Stimulated activated CD8-positive, alpha-beta memory T cell treated with anti-CD3 and anti-CD28 coated beads, Interleukin-2, amount 100 ng/mL, for 48 hours (primary cell): ENCODE measurements around the gene S100A10.

ENCODE experiments used
- DNase-seq, 2 donors: peaks; one replicate each; pipeline ENCODE4 v3.0.0-alpha.2; 2020; ENCODE audit warnings: low read depth in 2 of 2

Gene S100A10

DNA sequence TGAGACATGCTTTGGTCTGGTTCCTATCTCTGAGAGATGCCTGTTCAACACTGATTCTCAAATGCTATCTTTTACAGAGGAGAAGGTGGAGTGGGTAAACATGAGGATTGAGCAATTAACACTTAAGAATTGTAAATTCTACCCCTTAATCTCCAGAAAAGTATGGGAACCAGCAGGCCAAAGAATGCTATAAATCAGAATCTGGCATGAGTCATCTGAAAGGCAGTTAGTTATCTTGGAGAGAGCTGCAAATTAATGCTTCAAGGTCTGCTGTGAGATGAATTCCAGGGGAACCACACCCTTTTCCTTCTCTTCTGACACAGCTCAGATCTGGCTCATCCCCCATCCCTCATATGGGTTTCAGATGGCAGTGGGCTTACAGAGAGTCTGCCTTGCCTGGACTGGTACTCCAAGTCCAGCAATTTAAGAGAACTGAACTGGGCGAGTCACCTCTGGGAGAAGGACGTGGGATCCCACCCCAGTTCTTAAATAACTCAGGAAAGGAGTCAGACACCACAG is 5.2 kb downstream of the S100A10 start:
- no peak for DNase-seq

GRCh38 chr1:151986501-151987190 is 7.0 kb downstream of the S100A10 start:
- DNase-seq: no peak

- DNase-seq: no peak
Measured at GRCh38 chr1:151985768-151986167, 7.9 kb downstream of the S100A10 start.

DNA sequence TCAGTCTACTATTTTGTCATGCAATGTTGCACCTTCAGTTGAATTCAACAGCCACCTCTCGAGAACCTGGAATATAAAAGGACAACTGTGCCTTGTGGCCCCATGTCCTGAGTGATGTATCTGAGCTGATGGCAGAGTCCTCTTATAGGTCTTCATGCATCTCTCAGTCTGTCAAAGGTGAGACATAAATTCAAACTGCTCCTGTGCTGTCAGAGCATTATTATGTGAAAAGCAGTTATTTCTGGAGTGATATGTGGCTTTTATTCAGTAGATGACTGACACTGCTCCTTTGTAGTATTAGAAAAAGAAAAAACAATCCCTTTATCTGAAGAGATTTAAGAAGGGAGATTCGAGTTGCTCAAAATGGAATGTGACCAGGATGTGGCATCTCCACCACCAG is 8.4 kb downstream of the S100A10 start:
- DNase-seq: no peak

DNA sequence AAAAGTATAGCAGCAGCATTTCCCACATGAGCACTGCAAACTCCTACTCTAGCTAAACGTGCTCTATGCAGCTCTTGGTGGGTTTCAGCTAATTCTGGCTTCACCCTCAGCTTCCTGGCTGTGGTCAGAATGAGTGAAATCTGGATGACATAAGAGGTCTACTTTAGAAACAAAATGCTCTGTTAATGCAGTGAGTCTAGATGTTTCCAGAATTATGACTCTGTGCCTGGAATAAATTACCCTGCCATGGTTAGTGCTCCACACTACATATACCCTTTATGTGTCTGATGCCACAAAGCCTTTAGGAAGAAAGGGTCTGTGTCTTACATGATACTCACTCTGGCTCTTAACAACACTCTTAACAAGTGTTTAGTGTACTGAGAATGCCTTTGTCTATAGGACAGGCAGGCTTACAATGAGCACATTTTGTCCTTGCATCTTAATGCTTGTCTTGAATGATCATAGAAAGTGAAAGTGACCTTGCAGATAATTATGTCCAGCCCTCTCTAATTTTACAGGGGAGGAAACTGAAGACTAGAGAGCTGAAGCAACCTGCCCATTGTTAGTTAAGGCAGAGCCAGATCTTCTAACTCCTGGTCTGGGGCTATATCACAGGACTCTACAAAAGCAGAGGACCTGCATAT is 9.2 kb downstream of the S100A10 start:
- DNase-seq: no peak

DNA sequence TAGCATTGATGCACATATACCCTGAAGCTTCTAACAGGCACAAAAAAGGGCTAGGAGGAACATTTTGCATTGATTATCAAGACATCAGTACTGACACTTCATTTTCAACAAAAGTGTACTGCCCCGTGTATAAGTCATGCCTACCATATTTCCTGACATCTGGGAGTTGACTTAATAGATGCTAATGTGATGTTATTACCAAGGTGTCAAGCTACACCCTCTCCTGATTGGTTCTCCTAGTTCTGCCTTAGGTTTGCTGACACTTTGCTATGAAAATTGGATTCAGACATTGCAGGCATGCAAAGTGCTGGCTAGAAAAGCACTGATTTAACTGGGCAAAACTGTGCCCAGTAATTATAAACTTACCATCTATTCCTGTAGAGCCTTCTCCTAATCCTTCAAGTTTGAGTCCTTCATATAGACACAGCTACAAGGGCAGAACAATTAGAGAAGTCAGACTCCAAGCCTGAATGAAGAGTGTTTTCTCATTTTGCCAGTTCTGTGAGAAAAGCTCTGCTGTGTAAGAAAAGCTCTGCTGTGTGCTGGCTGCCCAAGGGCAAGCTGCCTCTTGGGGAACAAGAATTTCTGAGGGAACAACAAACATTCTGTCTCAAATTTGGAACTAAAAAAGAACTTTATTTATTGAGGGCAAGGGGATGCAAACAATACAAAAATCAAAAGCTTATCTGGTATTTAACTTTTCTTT is 11.2 kb downstream of the S100A10 start:
- DNase-seq: no peak

DNA sequence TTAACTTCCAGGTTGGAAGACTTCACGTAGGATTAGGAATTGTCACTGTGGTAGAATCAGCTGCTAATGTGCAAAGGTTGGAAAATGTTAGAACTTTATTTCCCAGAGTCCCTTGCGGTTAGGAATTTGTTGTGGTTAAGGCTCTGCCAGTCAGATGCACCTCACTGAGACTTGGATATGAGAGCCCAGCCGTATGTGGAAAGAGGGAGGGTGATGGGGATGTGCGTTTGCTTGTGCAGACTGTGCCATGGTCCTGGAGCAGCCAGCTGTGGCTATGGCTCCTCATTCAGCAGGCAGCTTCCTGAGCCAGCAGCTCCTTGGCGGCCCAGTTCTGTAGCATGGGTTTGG is 12.5 kb downstream of the S100A10 start:
- DNase-seq: no peak

GRCh38 chr1:151980287-151981177 is 13.1 kb downstream of the S100A10 start:
- DNase-seq: no peak

GRCh38 chr1:151978922-151979321 is 14.7 kb downstream of the S100A10 start:
- no peak for DNase-seq

DNA sequence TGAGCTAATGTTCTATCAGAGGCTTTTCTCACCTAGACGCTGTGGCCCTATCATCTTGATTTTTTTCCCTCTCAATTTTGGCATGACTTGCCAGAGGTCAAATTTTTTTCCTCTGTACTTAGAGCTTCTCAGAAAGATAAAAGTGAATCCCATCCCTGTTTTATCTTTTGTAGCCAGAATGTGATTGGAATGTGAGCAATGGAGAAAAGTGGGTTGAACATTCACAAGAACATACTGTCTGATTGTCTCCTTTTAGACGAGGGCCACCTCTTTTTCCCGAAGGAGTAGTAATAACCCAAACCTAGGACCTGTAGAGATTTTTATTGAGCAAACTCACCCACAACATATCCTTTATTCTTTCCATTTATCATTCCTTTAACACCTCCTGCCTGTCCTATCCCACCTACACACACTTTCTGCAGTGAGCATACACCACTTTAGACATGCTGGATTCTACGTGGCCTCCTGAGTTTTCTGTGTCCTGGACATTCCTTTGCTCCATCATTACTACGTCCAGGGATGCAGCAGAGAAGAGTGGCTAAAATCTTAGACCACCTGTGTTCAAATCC is 15.9 kb downstream of the S100A10 start:
- DNase-seq: no peak

DNA sequence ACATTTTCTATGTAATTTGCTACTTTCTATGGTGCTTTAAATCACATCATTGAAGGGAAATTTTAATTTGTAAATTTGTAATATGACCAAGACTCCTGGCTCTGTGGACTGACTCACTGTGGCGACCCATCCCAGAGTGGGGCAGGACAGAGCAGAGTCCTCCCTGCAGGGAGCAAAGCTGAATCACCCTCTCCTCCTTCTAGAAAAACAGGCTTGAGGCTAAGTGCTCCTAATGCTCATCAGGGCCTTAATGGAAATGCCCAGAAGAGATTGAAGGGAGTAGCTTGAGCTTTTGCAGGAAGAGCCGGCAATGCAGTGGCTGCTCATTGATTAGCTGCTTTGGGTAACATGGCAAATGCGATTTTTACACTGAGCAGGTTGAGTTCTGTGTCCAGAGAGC is 16.8 kb downstream of the S100A10 start:
- DNase-seq: no peak

DNA sequence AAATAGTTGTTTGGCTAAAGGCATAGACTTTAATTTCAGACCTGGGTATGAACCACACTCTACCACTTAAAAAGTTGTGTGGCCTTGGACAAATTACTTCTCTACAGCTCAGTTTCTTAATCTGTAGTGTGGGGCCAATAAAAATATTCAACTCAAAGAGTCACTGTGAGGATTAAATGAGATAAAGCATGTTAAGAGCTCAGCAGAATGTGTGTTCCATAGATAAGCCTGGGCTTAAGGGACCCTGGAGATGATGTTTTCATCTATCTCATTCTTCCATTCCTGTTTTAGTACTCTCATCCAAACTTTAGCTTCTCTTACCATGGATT is 17.7 kb downstream of the S100A10 start:
- no peak for DNase-seq

- DNase-seq: no peak
Measured at GRCh38 chr1:151975311-151976014, 18.2 kb downstream of the S100A10 start.

DNA sequence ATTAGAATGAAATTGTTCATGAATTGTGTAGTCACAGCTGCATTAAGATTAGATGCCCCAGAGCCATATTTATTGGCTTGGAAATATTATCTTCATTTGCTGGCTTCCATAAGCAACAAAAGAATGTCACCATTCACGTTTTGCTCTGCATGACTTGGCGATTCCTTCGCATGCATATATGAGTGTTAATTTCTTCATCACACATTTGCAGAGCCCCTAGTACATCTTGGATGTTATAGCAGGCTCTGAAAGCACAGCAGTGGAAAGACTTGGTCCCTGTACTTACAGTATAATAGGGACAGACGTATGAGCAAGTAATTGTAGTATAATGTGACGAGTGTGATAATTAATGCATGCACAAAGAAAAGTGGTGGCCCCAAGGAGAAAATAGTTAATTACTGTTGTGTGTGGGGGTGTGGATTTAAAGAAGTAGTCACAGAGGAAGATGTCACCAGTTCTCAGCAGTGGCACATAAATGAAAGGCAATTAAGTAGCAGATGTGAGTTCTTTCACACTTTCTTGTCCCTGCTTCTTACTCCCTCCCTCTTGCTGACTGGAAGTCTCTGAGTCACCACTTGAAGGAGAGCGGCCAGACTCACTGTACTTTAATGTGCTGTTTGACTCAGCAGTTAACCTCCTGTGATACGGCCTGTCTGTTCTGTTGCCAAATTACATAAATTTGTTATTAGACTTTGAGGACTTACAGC is 21.0 kb downstream of the S100A10 start:
- no peak for DNase-seq

DNA sequence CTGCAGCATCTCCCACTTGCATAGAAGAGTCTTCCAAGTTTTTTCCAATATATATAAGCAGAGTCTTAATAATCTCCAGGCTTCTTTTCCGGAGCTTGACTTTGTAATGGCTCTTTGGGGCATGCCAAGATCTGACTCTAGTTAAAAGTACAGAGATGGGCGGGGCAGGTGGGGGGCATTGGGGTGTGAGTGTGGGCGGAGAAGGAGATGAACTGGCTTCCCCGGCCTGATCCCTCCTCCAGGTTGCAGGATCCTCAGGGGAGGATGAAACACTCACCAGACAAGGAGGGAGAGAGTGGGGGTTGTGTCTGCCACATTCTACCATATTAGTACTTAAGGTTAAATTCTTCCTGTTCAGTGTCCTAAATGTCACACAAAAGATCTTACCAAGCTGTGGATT is 23.0 kb downstream of the S100A10 start:
- no peak for DNase-seq

DNA sequence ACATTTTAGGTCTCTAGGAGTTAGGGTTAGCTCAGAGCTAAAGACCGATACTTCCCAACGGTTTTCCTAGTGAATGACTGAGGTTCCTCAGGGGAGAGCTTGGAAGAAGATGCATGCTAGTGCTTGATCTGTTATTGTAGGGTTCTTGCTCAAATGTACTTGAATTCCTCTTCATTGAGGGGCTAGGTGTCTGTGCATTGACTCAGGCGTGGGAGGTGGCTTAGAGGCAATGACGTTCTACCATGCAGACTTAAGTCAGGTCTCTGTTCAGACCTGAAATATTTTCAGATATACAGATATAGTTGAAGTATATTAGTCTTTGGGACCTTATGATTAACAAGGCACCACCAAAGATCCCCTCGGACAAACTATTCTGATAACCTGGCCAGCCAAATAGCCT is 23.5 kb downstream of the S100A10 start:
- no peak for DNase-seq

- no peak for DNase-seq
Measured at GRCh38 chr1:151968791-151969399, 24.8 kb downstream of the S100A10 start.

GRCh38 chr1:151968058-151968457 is 25.6 kb downstream of the S100A10 start:
- no peak for DNase-seq

DNA sequence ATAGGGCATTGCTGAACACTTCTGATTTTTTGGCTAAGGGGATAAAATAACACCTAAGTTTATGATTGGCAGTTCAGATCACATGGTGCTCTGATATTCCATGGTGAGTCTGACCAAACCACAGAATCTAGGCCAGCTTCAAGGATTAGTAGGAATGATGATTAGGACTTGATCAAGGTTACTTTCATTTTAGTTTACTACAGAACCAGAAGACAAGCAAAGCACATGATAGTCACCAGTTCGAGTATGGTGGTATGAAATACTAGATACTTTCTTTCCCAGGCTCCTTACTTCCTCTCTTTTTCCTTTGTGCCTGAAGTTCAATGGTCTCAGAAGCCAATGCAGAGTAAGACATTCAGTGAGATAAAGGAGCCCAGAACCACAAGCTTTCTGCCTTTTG is 26.6 kb downstream of the S100A10 start:
- no peak for DNase-seq

GRCh38 chr1:151966061-151966460 is 27.6 kb downstream of the S100A10 start:
- no peak for DNase-seq
